Stimulated activated CD8-positive, alpha-beta memory T cell treated with anti-CD3 and anti-CD28 coated beads, Interleukin-15, amount 100 ng/mL, for 4 hours (primary cell): ENCODE results near the gene CIDEB.

Experiments
- DNase-seq, 2 donors: peaks; one replicate each; pipeline ENCODE4 v3.0.0-alpha.2; 2020; ENCODE audit warnings: low read depth in 2 of 2

Gene CIDEB

DNA sequence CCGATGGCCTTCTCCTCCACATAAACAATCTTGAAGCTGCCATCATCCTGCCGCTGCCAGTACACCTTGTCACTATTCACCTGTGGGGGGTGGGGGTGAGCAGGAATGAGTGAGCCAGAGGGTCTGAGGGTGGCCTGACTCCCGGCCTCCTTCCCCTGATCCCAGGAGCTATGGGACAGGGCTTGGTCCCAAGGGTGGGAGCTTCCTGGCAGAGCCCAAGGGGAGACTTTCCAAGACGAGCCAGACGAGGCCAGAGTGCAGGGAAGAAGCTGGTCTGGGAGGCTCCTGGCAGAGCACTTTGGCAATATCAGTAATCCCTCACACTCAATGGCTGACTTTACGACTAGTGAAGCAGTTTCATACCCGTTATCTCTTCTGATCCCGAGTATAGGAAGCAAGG, 52.3 kb downstream of the CIDEB start:
- DNase-seq, result no peak
